Vagina (tissue), 2 donors: ENCODE data around the gene POU3F2. TPM values are rescaled to one million over a fixed set of nuclear protein-coding genes. Genes with fewer than 3 reads are reported as not detected.

ENCODE experiments used
- DNase-seq, 2 donors: peaks; one replicate each; pipeline ENCODE4 v3.0.0-alpha.2; 2017; ENCODE audit errors: extremely low spot score in 2 of 2
- H3K27ac ChIP-seq: fragments of 200-600 bp; sonication (generic); one replicate; pipeline ENCODE4 v1.5.1; 2019
- H3K27me3 ChIP-seq: fragments of 200-600 bp; sonication (generic); one replicate; pipeline ENCODE4 v1.5.1; 2019
- H3K36me3 ChIP-seq, 2 donors: fragments of 200-600 bp; sonication (generic); one replicate each; pipeline ENCODE4 v1.5.1; 2017 to 2019
- H3K4me1 ChIP-seq: fragments of 200-600 bp; sonication (generic); one replicate; pipeline ENCODE4 v1.5.1; 2019
- H3K4me3 ChIP-seq, 2 donors: fragments of 200-600 bp; sonication (generic); 1 replicate in 1 of 2; 2 replicates in 1 of 2; pipeline ENCODE4 v1.5.1; 2016 to 2019
- H3K9me3 ChIP-seq: fragments of 200-600 bp; sonication (generic); one replicate; pipeline ENCODE4 v1.5.1; 2019
- POLR2A ChIP-seq, 2 donors: fragments of 450-650 bp; IDR thresholded peaks; one replicate each; pipeline ENCODE4 v1.6.1; 2017; ENCODE audit warnings: antibody characterized with exemption in 2 of 2, mild to moderate bottlenecking in 2 of 2, moderate library complexity in 2 of 2
- POLR2AphosphoS5 ChIP-seq, 2 donors: sonication (generic); formaldehyde crosslinking; IDR thresholded peaks; one replicate each; pipeline ENCODE4 v1.9.0; 2017; ENCODE audit warnings: antibody characterized with exemption in 2 of 2, mild to moderate bottlenecking in 2 of 2, low read depth in 1 of 2; ENCODE audit not compliant: insufficient read depth in 1 of 2
- intact Hi-C: fragments of 100-400 bp; cut with DNase I; formaldehyde crosslinking; loops from one replicate; pipeline ENCODE4 v1.15.1; 2023
- total RNA-seq: library from RNA; depleted of rRNA; stranded (reverse); fragments of >200 nt; gene quantifications from one replicate; pipeline ENCODE4 v1.2.3, GENCODE V29; 2016
- TF ChIP-seq, protein P1 (sequence below), 3 experiments: fragments of 450-650 bp in 2 of 3; fragments of 200-600 bp in 1 of 3; sonication (generic) in 1 of 3; IDR thresholded peaks; one replicate each; pipeline ENCODE4 v1.5.1; 2017 to 2019; ENCODE audit warnings: antibody characterized with exemption in 3 of 3, mild to moderate bottlenecking in 2 of 3, moderate library complexity in 2 of 3

POU3F2 gene
- total RNA-seq, 1 donor from 2014 or later = not detected

DNA sequence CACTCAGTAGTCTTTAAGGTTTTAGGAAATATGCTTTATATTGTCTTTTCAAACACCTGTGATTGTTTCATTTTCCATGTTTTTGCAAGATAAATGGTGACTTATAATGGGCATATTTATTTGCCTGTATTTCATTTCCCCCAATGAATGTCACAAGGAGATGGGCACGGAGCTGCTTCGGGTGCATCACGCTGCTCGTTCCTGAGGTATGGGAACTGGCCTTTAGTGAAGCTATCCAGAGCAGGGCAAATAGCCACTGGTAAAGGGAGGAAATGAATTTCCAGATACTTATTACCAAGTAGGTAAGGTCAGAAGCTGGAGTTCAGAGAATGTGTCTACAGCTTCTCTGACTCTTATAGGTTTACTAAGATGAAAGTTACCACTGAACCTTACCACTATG, 3.7 kb downstream of the POU3F2 start:
- H3K36me3 ChIP-seq = no peaks in the 10 kb centered on the region
- H3K27me3 ChIP-seq = peaks cover 21% of the 10 kb centered on the region
- intact Hi-C loops = no loop called here

DNA sequence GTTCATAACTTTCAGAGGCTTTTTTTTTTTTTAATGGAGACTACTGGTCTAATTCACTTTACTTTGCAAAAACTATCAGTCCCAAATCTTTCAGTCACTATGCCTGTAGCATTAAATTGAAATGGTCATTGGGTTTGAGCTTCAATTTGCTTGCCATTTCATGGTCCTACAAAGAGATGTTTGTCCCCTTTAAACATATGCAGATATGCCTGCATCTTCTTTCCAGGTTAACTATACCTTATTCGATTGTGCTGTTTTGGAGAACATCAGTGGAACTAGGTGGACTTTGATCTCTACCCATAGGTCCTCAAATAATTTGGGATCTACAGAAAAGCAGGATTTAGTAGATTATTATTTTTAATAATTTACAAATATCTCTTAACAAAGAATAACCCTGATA, 4.6 kb downstream of the POU3F2 start:
- H3K4me1 ChIP-seq = peaks cover 21% of the 10 kb centered on the region
- intact Hi-C loops = no loop called here
- H3K27me3 ChIP-seq = peaks cover 27% of the 10 kb centered on the region
- no peaks in the 10 kb centered on the region for H3K9me3 ChIP-seq
- H3K36me3 ChIP-seq = no peaks in the 10 kb centered on the region
- no peak overlapping the region for H3K27ac ChIP-seq
- no peak for DNase-seq
- no peak overlapping the region for H3K4me3 ChIP-seq
- TF ChIP-seq POLR2AphosphoS5 (IDR thresholded peaks at IDR 0.05; ENCODE audit: insufficient read depth in 1 of 2, low read depth in 1 of 2) (no peak), POLR2A (IDR thresholded peaks at IDR 0.05) (no peak)
- TF ChIP-seq, protein P1, sequence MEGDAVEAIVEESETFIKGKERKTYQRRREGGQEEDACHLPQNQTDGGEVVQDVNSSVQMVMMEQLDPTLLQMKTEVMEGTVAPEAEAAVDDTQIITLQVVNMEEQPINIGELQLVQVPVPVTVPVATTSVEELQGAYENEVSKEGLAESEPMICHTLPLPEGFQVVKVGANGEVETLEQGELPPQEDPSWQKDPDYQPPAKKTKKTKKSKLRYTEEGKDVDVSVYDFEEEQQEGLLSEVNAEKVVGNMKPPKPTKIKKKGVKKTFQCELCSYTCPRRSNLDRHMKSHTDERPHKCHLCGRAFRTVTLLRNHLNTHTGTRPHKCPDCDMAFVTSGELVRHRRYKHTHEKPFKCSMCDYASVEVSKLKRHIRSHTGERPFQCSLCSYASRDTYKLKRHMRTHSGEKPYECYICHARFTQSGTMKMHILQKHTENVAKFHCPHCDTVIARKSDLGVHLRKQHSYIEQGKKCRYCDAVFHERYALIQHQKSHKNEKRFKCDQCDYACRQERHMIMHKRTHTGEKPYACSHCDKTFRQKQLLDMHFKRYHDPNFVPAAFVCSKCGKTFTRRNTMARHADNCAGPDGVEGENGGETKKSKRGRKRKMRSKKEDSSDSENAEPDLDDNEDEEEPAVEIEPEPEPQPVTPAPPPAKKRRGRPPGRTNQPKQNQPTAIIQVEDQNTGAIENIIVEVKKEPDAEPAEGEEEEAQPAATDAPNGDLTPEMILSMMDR (IDR thresholded peaks at IDR 0.05) = no peak

More for the DNA sequence above, 3.7 kb downstream of the POU3F2 start:
- TF ChIP-seq POLR2A (IDR thresholded peaks at IDR 0.05) = no peak
- TF ChIP-seq, protein P1 (IDR thresholded peaks at IDR 0.05) = no peak
- no peak for TF ChIP-seq POLR2AphosphoS5 (IDR thresholded peaks at IDR 0.05; ENCODE audit: insufficient read depth in 1 of 2, low read depth in 1 of 2)
- Histone ChIP-seq H3K4me1 (peaks cover 30% of the 10 kb centered on the region), H3K4me3 (no peak overlapping the region), H3K27ac (no peak overlapping the region), H3K9me3 (no peaks in the 10 kb centered on the region)
- DNase-seq = no peak

- H3K9me3 ChIP-seq = no peaks in the 10 kb centered on the region
- intact Hi-C loops = no loop called here
- H3K4me1 ChIP-seq = peaks cover 20% of the 10 kb centered on the region
- H3K27ac ChIP-seq = no peak overlapping the region
- no peak overlapping the region for H3K4me3 ChIP-seq
- TF ChIP-seq POLR2AphosphoS5 (IDR thresholded peaks at IDR 0.05; ENCODE audit: insufficient read depth in 1 of 2, low read depth in 1 of 2) (no peak), POLR2A (IDR thresholded peaks at IDR 0.05) (no peak)
- TF ChIP-seq, protein P1 (IDR thresholded peaks at IDR 0.05) = no peak
- no peak for DNase-seq
- H3K27me3 ChIP-seq = peaks cover 33% of the 10 kb centered on the region
- no peaks in the 10 kb centered on the region for H3K36me3 ChIP-seq
Measured at GRCh38 chr6:98839781-98840361, 5.5 kb downstream of the POU3F2 start.

GRCh38 chr6:98840385-98840784, 6.0 kb downstream of the POU3F2 start:
- DNase-seq = no peak
- TF ChIP-seq, protein P1 (IDR thresholded peaks at IDR 0.05) = no peak
- TF ChIP-seq POLR2A (IDR thresholded peaks at IDR 0.05) = no peak
- no peak for TF ChIP-seq POLR2AphosphoS5 (IDR thresholded peaks at IDR 0.05; ENCODE audit: insufficient read depth in 1 of 2, low read depth in 1 of 2)
- H3K36me3 ChIP-seq = no peaks in the 10 kb centered on the region
- peaks cover 36% of the 10 kb centered on the region for H3K27me3 ChIP-seq
- no peak overlapping the region for H3K4me3 ChIP-seq
- peaks cover 21% of the 10 kb centered on the region for H3K4me1 ChIP-seq
- no peaks in the 10 kb centered on the region for H3K9me3 ChIP-seq
- intact Hi-C loops = no loop called here
- no peak overlapping the region for H3K27ac ChIP-seq

DNA sequence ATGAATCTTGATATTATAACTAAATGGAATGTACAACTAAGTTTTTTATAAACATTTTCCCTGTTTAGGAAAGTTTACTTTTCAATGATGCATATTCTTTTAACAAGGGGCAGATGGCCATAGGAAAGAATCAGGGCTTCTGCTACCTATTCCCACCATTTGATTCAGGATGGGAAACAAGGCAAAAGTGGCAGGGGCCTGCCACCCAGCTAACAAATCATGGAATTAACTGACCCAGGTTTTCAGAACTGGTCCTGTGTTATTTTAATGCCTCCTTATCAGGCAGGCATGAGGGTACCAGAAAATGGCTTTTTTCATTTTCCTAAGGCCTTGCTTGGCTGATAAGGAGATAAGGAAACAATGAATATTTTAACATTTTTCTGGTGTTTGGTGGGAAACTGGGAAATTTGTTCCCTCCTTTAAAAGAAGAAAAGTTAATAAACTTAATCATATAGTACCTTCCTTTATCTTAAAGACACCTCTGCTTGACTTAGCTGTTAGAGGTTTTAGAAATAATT, 6.7 kb downstream of the POU3F2 start:
- Histone ChIP-seq H3K27ac (no peak overlapping the region), H3K27me3 (peaks cover 29% of the 10 kb centered on the region), H3K9me3 (no peaks in the 10 kb centered on the region), H3K4me3 (no peak overlapping the region), H3K4me1 (peaks cover 17% of the 10 kb centered on the region), H3K36me3 (no peaks in the 10 kb centered on the region)
- no peak for DNase-seq
- intact Hi-C loops = no loop called here
- TF ChIP-seq POLR2AphosphoS5 (IDR thresholded peaks at IDR 0.05; ENCODE audit: insufficient read depth in 1 of 2, low read depth in 1 of 2) (no peak), POLR2A (IDR thresholded peaks at IDR 0.05) (no peak)
- TF ChIP-seq, protein P1 (IDR thresholded peaks at IDR 0.05) = no peak
